ENCODE data around the gene ERMARD.

DNA sequence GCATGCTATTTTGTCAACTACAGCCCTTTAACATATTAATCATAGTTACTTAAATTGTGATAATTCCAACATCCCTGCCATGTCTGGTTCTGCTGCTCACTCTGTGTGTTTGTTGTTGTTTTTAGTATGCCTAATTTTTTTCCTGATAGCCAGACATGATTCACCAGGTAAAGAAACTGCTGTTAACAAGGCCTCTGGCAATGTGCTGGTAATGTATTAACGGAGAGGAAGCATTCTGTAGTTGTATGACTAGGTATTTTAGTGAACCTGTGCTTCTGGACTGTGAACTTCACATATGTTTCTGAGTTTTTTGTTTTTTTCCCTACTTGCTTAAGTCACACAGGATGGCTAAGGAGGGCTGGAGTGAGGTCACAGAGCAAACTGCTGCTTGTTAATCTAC is 4.9 kb upstream of the ERMARD start:
- TF ChIP-seq HDGF (IDR thresholded peaks at IDR 0.05; ENCODE audit: borderline replicate concordance) (no peak), ZNF384 (IDR thresholded peaks at IDR 0.05) (no peak)
- TF ChIP-seq, protein P1, sequence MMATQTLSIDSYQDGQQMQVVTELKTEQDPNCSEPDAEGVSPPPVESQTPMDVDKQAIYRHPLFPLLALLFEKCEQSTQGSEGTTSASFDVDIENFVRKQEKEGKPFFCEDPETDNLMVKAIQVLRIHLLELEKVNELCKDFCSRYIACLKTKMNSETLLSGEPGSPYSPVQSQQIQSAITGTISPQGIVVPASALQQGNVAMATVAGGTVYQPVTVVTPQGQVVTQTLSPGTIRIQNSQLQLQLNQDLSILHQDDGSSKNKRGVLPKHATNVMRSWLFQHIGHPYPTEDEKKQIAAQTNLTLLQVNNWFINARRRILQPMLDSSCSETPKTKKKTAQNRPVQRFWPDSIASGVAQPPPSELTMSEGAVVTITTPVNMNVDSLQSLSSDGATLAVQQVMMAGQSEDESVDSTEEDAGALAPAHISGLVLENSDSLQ (IDR thresholded peaks at IDR 0.05), result no peak
